Large intestine (tissue), 3 donors: ENCODE data around the gene IRAK2. TPM values are rescaled to one million over a fixed set of nuclear protein-coding genes. Genes with fewer than 3 reads are reported as not detected.
A peak's percentile ranks its signal among the peaks of the same experiment; 100 is the strongest.

Source experiments
- DNase-seq, 2 donors: peaks; one replicate each; pipeline versions ENCODE4 v3.0.0 to v3.0.0-alpha.2; 2013
- H3K27ac ChIP-seq: one replicate; pipeline ENCODE4 v1.5.1; 2013; ENCODE audit warnings: low read length
- H3K27me3 ChIP-seq: 2 replicates; pipeline ENCODE4 v1.6.1; 2013; ENCODE audit warnings: low read length; ENCODE audit not compliant: control insufficient read depth, insufficient read depth
- H3K36me3 ChIP-seq: 2 replicates; pipeline ENCODE4 v1.6.1; 2013; ENCODE audit warnings: low read length; ENCODE audit not compliant: control insufficient read depth, insufficient read depth
- H3K4me1 ChIP-seq: one replicate; pipeline ENCODE4 v1.6.1; 2013; ENCODE audit warnings: low read length; ENCODE audit not compliant: control insufficient read depth, insufficient read depth
- H3K4me3 ChIP-seq: one replicate; pipeline ENCODE4 v1.5.1; 2013; ENCODE audit warnings: low read length
- H3K9me3 ChIP-seq: one replicate; pipeline ENCODE4 v1.6.1; 2013; ENCODE audit warnings: mild to moderate bottlenecking, low read depth, low read length, moderate library complexity; ENCODE audit not compliant: control insufficient read depth
- WGBS: methylation state at CpG from one replicate; pipeline ENCODE4 v1.1.5; 2013; ENCODE audit warnings: low lambda C conversion rate; ENCODE audit not compliant: insufficient coverage; 5-methylcytosine and 5-hydroxymethylcytosine counted together
- polyA plus RNA-seq: library from polyadenylated mRNA; unstranded; fragments of 120-200 nt; gene quantifications from one replicate; pipeline ENCODE4 v1.2.1, GENCODE V29; 2013

The IRAK2 gene
- polyA plus RNA-seq, 1 donor = 2.2 TPM

- no peak for DNase-seq
- no CpG with 5 or more reads among the region's 4 CpGs for WGBS
These were observed 27.5 kb upstream of the IRAK2 start for GRCh38 chr3:10137178-10137577.

GRCh38 chr3:10140996-10141546 lies 23.6 kb upstream of the IRAK2 start:
- Histone ChIP-seq H3K4me1 (peaks cover 15% of the 10 kb centered on the region), H3K27ac (peak overlapping the region; percentile 83), H3K4me3 (peak overlapping the region; percentile 83), H3K36me3 (peaks cover 6% of the 10 kb centered on the region), H3K27me3 (no peaks in the 10 kb centered on the region), H3K9me3 (no peaks in the 10 kb centered on the region)
- peak in 1 of 2 donors; percentile 3 for DNase-seq
- no CpG with 5 or more reads among the region's 23 CpGs for WGBS

More at GRCh38 chr3:10137178-10137577, 27.5 kb upstream of the IRAK2 start:
- Histone ChIP-seq H3K27me3 (no peaks in the 10 kb centered on the region), H3K4me3 (no peak overlapping the region), H3K4me1 (peaks cover 3% of the 10 kb centered on the region), H3K27ac (no peak overlapping the region), H3K9me3 (no peaks in the 10 kb centered on the region), H3K36me3 (no peaks in the 10 kb centered on the region)

DNA sequence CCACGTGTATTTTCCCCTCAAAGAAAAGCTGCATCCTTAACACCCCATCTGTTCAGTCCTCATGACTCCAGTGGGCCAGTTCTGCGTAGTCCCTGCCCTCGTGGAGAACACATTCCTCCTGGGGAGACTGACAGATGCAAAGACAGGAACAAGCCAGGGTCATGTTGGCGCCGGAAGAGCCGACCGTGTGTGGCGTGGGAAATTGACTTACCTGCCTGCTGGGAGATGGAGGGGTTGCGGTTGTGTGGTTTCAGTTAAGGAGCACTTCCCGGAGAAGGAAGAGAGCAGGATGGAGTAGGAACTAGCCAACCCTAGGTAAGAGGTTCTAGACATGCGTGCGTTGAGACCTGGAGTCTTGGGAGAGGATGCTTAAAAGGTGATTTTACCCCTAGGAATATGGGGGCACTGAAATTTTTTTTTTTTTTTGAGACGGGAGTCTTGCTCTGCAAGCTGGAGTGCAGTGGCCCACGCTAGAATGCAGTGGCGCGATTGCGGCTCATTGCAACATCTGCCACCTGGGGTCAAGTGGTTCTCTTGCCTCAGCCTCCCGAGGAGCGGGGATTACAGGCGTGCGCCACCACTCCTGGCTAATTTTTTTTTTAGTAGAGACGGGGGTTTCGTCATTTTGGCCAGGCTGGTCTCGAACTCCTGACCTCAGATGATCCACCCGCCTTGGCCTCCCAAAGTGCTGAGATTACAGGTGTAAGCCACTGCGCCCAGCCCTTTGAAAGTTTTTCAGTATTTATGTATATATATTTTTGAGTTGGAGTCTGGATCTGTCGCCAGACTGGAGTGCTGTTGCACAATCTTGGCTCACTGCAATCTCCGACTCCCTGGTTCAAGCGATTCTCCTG lies 21.8 kb upstream of the IRAK2 start:
- no peaks in the 10 kb centered on the region for H3K9me3 ChIP-seq
- no peaks in the 10 kb centered on the region for H3K27me3 ChIP-seq
- no peak overlapping the region for H3K27ac ChIP-seq
- no CpG with 5 or more reads among the region's 29 CpGs for WGBS
- peaks cover 16% of the 10 kb centered on the region for H3K36me3 ChIP-seq
- H3K4me1 ChIP-seq = peaks cover 15% of the 10 kb centered on the region
- peak overlapping the region; percentile 83 for H3K4me3 ChIP-seq
- peak in 1 of 2 donors; percentile 16 for DNase-seq

DNA sequence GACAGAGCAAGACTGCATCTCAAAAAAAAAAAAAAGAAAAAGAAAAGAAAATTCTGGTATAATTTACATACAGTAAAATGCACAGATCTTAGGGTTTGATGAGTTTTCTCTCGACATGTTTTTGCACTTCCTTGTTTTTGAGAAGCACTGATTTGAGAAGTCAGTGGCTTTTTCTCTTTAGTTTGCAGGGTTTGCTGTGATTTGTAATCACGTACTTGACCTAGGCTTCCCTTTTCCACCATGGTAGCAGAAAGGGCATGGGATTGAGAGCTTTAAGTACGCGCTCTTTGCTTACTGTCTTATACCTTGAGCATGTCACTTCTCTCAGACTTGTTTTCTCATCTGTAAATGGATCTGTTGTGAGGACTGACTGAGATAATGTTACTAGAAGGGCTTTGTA lies 19.0 kb upstream of the IRAK2 start:
- no peak overlapping the region for H3K27ac ChIP-seq
- 100% methylated on average over 1 of the region's 4 CpGs for WGBS

GRCh38 chr3:10149226-10149625 lies 15.5 kb upstream of the IRAK2 start:
- no CpG with 5 or more reads among the region's 8 CpGs for WGBS
- no peaks in the 10 kb centered on the region for H3K27me3 ChIP-seq
- H3K9me3 ChIP-seq = no peaks in the 10 kb centered on the region
- no peak overlapping the region for H3K4me3 ChIP-seq
- H3K4me1 ChIP-seq = peaks cover 2% of the 10 kb centered on the region
- H3K27ac ChIP-seq = no peak overlapping the region
- no peak for DNase-seq
- peaks cover 45% of the 10 kb centered on the region for H3K36me3 ChIP-seq

More for the DNA sequence above, 19.0 kb upstream of the IRAK2 start:
- no peak overlapping the region for H3K4me3 ChIP-seq
- H3K36me3 ChIP-seq = peaks cover 36% of the 10 kb centered on the region
- DNase-seq = no peak
- H3K9me3 ChIP-seq = no peaks in the 10 kb centered on the region
- no peaks in the 10 kb centered on the region for H3K27me3 ChIP-seq
- peaks cover 15% of the 10 kb centered on the region for H3K4me1 ChIP-seq

DNA sequence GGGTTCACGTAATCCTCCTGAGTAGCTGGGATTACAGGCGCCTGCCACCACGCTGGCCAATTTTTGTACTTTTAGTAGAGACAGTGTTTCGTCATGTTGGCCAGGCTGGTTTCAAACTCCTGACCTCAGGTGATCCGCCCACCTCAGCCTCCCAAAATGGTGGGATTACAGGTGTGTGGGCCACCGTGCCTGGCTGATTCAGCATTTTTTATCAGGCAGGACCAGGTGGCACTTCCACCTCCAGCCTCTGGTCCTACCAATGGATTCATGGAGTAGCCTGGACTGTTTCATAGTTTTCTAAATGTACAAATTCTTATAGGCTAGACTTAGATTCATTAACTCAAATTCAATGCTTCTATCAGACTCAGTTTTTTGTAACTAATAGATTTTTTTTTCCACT lies 13.7 kb upstream of the IRAK2 start:
- Histone ChIP-seq H3K9me3 (no peaks in the 10 kb centered on the region), H3K27ac (no peak overlapping the region), H3K27me3 (no peaks in the 10 kb centered on the region), H3K36me3 (peaks cover 48% of the 10 kb centered on the region), H3K4me3 (no peak overlapping the region), H3K4me1 (no peaks in the 10 kb centered on the region)
- no CpG with 5 or more reads among the region's 6 CpGs for WGBS
- no peak for DNase-seq

- no peaks in the 10 kb centered on the region for H3K27me3 ChIP-seq
- no CpG with 5 or more reads among the region's 14 CpGs for WGBS
- H3K4me1 ChIP-seq = no peaks in the 10 kb centered on the region
- no peaks in the 10 kb centered on the region for H3K9me3 ChIP-seq
- H3K4me3 ChIP-seq = no peak overlapping the region
- H3K27ac ChIP-seq = no peak overlapping the region
- peaks cover 29% of the 10 kb centered on the region for H3K36me3 ChIP-seq
- DNase-seq = no peak
These were observed 10.2 kb upstream of the IRAK2 start for GRCh38 chr3:10154335-10155122.

DNA sequence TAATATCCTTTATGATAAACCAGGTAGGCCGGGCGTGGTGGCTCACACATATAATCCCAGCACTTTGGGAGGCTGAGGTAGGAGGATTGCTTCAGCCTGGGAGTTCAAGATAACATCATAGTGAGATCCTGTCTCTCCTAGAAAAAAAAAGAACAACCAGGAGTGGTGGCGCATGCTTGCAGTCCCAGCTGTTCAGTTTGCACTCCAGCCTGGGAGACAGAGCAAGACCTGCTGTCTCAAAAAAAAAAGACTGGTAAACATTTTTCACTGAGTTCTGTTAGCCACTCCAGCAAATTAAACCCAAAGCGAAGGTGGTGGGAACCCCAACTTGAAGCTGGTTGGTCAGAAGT lies 9.6 kb upstream of the IRAK2 start:
- no peak for DNase-seq
- Histone ChIP-seq H3K9me3 (no peaks in the 10 kb centered on the region), H3K4me3 (no peak overlapping the region), H3K36me3 (peaks cover 23% of the 10 kb centered on the region), H3K4me1 (no peaks in the 10 kb centered on the region), H3K27ac (no peak overlapping the region), H3K27me3 (no peaks in the 10 kb centered on the region)
- no CpG with 5 or more reads among the region's 4 CpGs for WGBS

DNA sequence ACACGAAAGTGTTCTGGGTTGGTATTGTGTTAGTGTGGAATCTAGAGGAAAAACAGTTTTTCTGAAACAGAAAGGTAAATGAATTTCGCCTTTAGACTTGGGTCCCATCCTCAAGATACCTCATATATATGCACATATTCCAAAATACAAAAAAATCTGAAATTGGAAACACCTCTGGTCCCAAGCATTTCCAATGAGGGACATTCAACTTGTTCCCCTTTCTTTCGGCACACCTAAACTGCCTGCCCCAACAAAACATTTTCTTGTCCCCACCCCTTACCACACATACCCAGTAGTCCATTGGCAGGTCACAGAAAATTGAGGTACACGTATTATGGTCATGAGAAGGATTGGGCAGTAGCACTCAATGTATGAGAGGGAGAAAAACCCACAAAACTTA lies 9.1 kb upstream of the IRAK2 start:
- DNase-seq = no peak
- H3K4me3 ChIP-seq = no peak overlapping the region
- peaks cover 17% of the 10 kb centered on the region for H3K36me3 ChIP-seq
- no peaks in the 10 kb centered on the region for H3K27me3 ChIP-seq
- H3K9me3 ChIP-seq = no peaks in the 10 kb centered on the region
- H3K4me1 ChIP-seq = no peaks in the 10 kb centered on the region
- 100% methylated on average over 1 of the region's 4 CpGs for whole genome bisulfite sequencing
- no peak overlapping the region for H3K27ac ChIP-seq

DNA sequence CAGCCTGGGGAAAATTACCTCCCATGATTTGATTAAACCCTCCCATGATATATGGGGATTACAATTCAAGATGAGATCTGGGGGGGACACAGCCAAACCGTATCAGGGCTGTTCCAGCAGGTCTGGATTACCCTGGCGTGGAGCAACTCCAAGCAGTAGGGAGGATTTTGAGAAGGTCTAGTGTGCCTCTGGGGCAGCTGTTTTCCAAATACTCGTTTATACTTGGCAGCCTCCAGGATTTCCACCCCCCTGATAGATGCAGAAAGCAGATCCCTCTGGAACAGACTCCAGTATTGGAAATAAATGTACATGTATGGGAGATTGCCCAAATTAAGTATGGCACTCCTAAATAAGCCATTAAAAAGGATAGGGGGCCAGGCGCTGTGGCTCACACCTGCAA lies 7.7 kb upstream of the IRAK2 start:
- no peak overlapping the region for H3K4me3 ChIP-seq
- H3K27ac ChIP-seq = no peak overlapping the region
- no peak for DNase-seq
- no peaks in the 10 kb centered on the region for H3K27me3 ChIP-seq
- H3K36me3 ChIP-seq = peaks cover 8% of the 10 kb centered on the region
- WGBS = no CpG with 5 or more reads among the region's 4 CpGs
- H3K4me1 ChIP-seq = no peaks in the 10 kb centered on the region
- H3K9me3 ChIP-seq = no peaks in the 10 kb centered on the region
